ENCODE data around the gene ITPKC.

Gene ITPKC

DNA sequence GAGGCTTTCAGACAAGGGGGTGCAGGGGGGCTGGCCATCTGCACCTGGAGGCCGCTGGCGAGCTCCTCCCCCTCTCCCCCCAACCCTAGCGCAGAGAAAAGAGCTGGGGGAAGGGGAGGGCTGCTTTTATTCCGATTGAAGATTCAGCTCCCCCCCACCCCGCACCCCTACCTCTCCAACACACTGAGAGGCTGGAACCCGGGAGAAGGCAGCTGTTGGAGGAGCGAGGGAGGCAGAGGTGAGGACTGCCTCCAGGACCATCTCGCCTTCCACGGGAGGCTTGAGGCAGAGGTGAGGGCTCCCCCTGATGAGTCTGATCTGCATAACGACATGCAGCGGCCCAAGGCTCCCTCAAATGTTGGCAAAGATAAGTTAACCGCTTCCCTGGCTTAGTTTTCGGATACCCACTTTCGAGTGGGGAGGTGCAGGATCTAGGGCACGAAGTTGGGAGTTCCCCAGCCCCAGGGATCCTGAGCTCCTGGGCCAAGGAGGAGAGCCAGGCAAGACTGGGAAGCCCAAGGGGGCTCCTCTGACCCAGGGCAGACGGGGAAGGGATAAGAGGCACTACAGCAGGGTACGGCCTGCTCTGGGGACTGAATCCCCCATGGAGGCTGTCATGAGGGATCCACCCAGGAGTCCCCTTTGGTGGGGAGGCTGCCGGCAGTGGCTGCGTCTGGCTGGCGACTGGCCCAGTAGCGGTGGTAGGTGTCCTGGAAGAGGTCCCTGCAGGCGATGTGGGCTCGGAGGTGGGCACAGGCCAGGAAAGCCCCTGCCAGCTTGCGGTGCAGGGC lies 25.3 kb upstream of the ITPKC start:
- Histone ChIP-seq H3K36me3 (ENCODE audit: control insufficient read depth, insufficient read depth, low read length) (peaks cover 14% of the 10 kb centered on the region), H3K9ac (ENCODE audit: low read depth, low read length) (peak overlapping the region; percentile 79), H3K27me3 (ENCODE audit: control insufficient read depth, insufficient read depth, low read length) (no peaks in the 10 kb centered on the region), H3K9me3 (ENCODE audit: control insufficient read depth, insufficient read depth, low read length) (no peaks in the 10 kb centered on the region), H3K4me3 (ENCODE audit: low read depth, low read length) (peak overlapping the region; percentile 64), H3K4me1 (ENCODE audit: control insufficient read depth, insufficient read depth, low read length) (peaks cover 7% of the 10 kb centered on the region)

DNA sequence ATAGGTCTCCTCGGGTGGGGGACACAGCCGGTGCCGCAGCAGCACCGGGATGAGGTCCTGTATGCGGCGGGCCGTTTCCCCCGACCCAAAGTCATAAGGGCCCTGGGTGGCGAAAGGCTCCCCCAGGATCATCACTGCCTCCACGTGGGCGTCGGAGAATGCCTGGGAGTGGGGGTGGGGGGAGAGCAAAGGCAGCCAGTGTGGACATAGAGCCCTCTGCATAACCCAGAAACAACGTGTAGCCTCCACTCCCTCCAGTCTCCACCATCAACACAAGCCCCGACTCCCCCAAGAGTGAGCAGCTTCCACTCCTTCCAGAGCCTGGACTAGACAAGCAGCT lies 24.7 kb upstream of the ITPKC start:
- Histone ChIP-seq H3K36me3 (ENCODE audit: control insufficient read depth, insufficient read depth, low read length) (peaks cover 14% of the 10 kb centered on the region), H3K4me3 (ENCODE audit: low read depth, low read length) (no peak overlapping the region), H3K9ac (ENCODE audit: low read depth, low read length) (peak overlapping the region; percentile 24)

GRCh38 chr19:40693150-40693788 lies 23.6 kb upstream of the ITPKC start:
- no peak overlapping the region for H3K9ac ChIP-seq (ENCODE audit: low read depth, low read length)
- H3K36me3 ChIP-seq (ENCODE audit: control insufficient read depth, insufficient read depth, low read length) = peaks cover 14% of the 10 kb centered on the region
- H3K4me1 ChIP-seq (ENCODE audit: control insufficient read depth, insufficient read depth, low read length) = peaks cover 7% of the 10 kb centered on the region
- H3K27me3 ChIP-seq (ENCODE audit: control insufficient read depth, insufficient read depth, low read length) = no peaks in the 10 kb centered on the region
- H3K4me3 ChIP-seq (ENCODE audit: low read depth, low read length) = no peak overlapping the region
- no peaks in the 10 kb centered on the region for H3K9me3 ChIP-seq (ENCODE audit: control insufficient read depth, insufficient read depth, low read length)

More for the DNA sequence above, 24.7 kb upstream of the ITPKC start:
- Histone ChIP-seq H3K4me1 (ENCODE audit: control insufficient read depth, insufficient read depth, low read length) (peaks cover 7% of the 10 kb centered on the region), H3K9me3 (ENCODE audit: control insufficient read depth, insufficient read depth, low read length) (no peaks in the 10 kb centered on the region), H3K27me3 (ENCODE audit: control insufficient read depth, insufficient read depth, low read length) (no peaks in the 10 kb centered on the region)

DNA sequence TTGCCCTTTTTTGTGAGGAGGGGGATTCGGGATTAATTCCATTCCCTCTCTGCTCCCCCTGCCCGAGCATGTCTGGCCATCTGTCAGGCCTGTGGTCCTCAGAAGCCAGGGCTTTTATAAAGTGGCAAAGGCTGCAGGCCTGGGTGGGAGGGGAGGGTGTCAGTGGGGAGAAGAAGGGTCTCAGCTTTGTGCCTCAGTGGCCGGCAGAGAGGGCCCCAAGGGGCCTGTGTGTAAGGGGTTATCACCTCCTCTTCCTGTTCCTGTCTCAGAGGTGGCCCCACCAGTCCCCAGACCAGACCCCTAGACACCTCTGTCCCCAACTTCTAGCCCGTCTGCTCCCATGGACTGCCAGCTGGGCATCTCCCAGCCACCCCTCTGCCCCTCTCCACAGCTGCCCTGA lies 23.0 kb upstream of the ITPKC start:
- H3K9ac ChIP-seq (ENCODE audit: low read depth, low read length) = no peak overlapping the region
- H3K4me1 ChIP-seq (ENCODE audit: control insufficient read depth, insufficient read depth, low read length) = peaks cover 7% of the 10 kb centered on the region
- no peaks in the 10 kb centered on the region for H3K27me3 ChIP-seq (ENCODE audit: control insufficient read depth, insufficient read depth, low read length)
- H3K4me3 ChIP-seq (ENCODE audit: low read depth, low read length) = no peak overlapping the region
- no peaks in the 10 kb centered on the region for H3K9me3 ChIP-seq (ENCODE audit: control insufficient read depth, insufficient read depth, low read length)
- H3K36me3 ChIP-seq (ENCODE audit: control insufficient read depth, insufficient read depth, low read length) = peaks cover 14% of the 10 kb centered on the region

DNA sequence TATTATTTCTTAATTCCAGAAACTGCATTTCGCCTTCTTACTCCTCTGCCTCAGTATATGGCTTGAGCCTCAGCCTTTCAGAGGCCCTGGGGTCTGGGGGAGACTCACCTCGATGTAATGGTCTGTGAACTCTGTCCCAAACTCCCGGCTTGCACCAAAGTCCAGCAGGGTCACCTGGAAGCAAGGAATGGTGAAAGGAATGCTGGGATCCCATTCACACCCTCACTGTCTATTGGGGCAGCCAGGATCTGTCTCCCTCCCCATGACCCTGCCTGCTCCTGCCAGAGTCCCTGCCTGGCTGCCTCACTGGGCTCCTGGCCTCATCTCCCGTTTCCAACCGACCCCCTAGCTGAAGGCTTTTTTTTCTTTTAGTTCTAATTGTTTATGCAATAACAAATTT lies 21.0 kb upstream of the ITPKC start:
- no peak overlapping the region for H3K4me3 ChIP-seq (ENCODE audit: low read depth, low read length)
- H3K9me3 ChIP-seq (ENCODE audit: control insufficient read depth, insufficient read depth, low read length) = no peaks in the 10 kb centered on the region
- no peaks in the 10 kb centered on the region for H3K27me3 ChIP-seq (ENCODE audit: control insufficient read depth, insufficient read depth, low read length)
- no peak overlapping the region for H3K9ac ChIP-seq (ENCODE audit: low read depth, low read length)
- H3K4me1 ChIP-seq (ENCODE audit: control insufficient read depth, insufficient read depth, low read length) = peaks cover 4% of the 10 kb centered on the region
- peaks cover 20% of the 10 kb centered on the region for H3K36me3 ChIP-seq (ENCODE audit: control insufficient read depth, insufficient read depth, low read length)

GRCh38 chr19:40697007-40697406 lies 19.9 kb upstream of the ITPKC start:
- Histone ChIP-seq H3K9ac (ENCODE audit: low read depth, low read length) (no peak overlapping the region), H3K9me3 (ENCODE audit: control insufficient read depth, insufficient read depth, low read length) (no peaks in the 10 kb centered on the region), H3K27me3 (ENCODE audit: control insufficient read depth, insufficient read depth, low read length) (no peaks in the 10 kb centered on the region), H3K4me1 (ENCODE audit: control insufficient read depth, insufficient read depth, low read length) (no peaks in the 10 kb centered on the region), H3K36me3 (ENCODE audit: control insufficient read depth, insufficient read depth, low read length) (peaks cover 28% of the 10 kb centered on the region), H3K4me3 (ENCODE audit: low read depth, low read length) (no peak overlapping the region)

DNA sequence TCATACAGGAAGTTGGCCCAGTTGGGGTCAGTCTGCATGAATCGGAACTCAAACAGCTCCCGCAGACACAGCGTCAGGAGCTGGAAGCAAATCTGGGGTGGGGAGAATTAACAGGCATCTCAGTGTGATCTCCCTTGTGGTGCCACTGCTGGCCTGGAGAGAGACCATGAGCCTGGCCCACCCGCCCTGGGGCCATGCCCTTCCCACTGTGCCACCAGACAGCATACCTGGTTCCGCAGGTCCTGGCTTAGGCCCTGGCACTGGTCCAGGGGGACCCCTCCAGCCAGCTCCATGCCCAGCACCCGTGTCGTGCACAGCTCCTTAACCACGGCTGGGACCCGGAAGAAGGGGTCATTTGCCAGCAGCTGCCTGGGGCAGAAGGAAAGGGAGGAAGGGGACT lies 16.8 kb upstream of the ITPKC start:
- Histone ChIP-seq H3K27me3 (ENCODE audit: control insufficient read depth, insufficient read depth, low read length) (no peaks in the 10 kb centered on the region), H3K9me3 (ENCODE audit: control insufficient read depth, insufficient read depth, low read length) (no peaks in the 10 kb centered on the region), H3K36me3 (ENCODE audit: control insufficient read depth, insufficient read depth, low read length) (peaks cover 22% of the 10 kb centered on the region), H3K4me1 (ENCODE audit: control insufficient read depth, insufficient read depth, low read length) (peaks cover 3% of the 10 kb centered on the region), H3K4me3 (ENCODE audit: low read depth, low read length) (no peak overlapping the region), H3K9ac (ENCODE audit: low read depth, low read length) (no peak overlapping the region)

- H3K9ac ChIP-seq (ENCODE audit: low read depth, low read length) = no peak overlapping the region
- no peaks in the 10 kb centered on the region for H3K27me3 ChIP-seq (ENCODE audit: control insufficient read depth, insufficient read depth, low read length)
- H3K9me3 ChIP-seq (ENCODE audit: control insufficient read depth, insufficient read depth, low read length) = no peaks in the 10 kb centered on the region
- H3K4me3 ChIP-seq (ENCODE audit: low read depth, low read length) = no peak overlapping the region
- peaks cover 32% of the 10 kb centered on the region for H3K36me3 ChIP-seq (ENCODE audit: control insufficient read depth, insufficient read depth, low read length)
- peaks cover 3% of the 10 kb centered on the region for H3K4me1 ChIP-seq (ENCODE audit: control insufficient read depth, insufficient read depth, low read length)
Observed at GRCh38 chr19:40701758-40702157, 15.2 kb upstream of the ITPKC start.

- H3K4me1 ChIP-seq (ENCODE audit: control insufficient read depth, insufficient read depth, low read length) = peaks cover 3% of the 10 kb centered on the region
- no peaks in the 10 kb centered on the region for H3K9me3 ChIP-seq (ENCODE audit: control insufficient read depth, insufficient read depth, low read length)
- H3K9ac ChIP-seq (ENCODE audit: low read depth, low read length) = peak overlapping the region; percentile 65
- H3K36me3 ChIP-seq (ENCODE audit: control insufficient read depth, insufficient read depth, low read length) = peaks cover 32% of the 10 kb centered on the region
- H3K4me3 ChIP-seq (ENCODE audit: low read depth, low read length) = no peak overlapping the region
- H3K27me3 ChIP-seq (ENCODE audit: control insufficient read depth, insufficient read depth, low read length) = no peaks in the 10 kb centered on the region
Observed at GRCh38 chr19:40702337-40703012, 14.4 kb upstream of the ITPKC start.

DNA sequence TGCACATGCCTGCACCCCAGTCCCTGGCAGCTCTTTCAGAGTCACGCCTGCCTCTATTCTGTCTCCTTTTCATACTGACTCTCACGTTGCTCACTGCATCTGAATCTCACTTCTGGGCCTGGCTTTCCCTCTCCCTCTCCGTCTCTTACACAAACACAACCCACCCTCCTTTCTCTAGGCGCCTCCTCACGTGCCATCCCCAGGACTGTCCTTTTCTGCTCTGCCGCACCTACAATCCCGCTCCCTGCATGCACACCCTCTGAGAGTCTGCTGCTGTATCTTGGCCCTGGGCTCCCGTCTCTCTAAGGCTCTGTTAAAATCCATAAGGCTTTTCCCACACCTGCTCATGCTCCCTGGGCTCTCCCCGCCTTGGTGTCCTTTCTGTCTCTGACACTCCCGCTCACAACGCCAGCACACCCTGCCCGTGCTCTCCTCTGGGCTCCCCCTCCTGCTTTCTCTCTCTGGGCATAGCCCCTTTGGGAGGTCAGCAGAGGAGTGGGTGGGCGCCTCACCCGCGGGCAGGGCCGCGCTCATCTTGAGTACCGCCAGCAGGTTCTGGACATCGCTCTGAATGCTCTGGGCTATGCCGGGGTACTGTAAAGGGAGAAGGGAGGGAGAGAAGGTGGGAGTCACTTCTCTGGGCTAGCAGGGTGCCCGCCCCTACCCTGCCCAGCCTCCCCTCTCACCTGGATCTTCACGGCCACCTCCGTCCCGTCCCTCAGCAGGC lies 13.7 kb upstream of the ITPKC start:
- peak overlapping the region; percentile 65 for H3K9ac ChIP-seq (ENCODE audit: low read depth, low read length)
- H3K27me3 ChIP-seq (ENCODE audit: control insufficient read depth, insufficient read depth, low read length) = no peaks in the 10 kb centered on the region
- H3K9me3 ChIP-seq (ENCODE audit: control insufficient read depth, insufficient read depth, low read length) = no peaks in the 10 kb centered on the region
- peaks cover 32% of the 10 kb centered on the region for H3K36me3 ChIP-seq (ENCODE audit: control insufficient read depth, insufficient read depth, low read length)
- H3K4me3 ChIP-seq (ENCODE audit: low read depth, low read length) = no peak overlapping the region
- H3K4me1 ChIP-seq (ENCODE audit: control insufficient read depth, insufficient read depth, low read length) = peaks cover 3% of the 10 kb centered on the region

- Histone ChIP-seq H3K9ac (ENCODE audit: low read depth, low read length) (no peak overlapping the region), H3K36me3 (ENCODE audit: control insufficient read depth, insufficient read depth, low read length) (peaks cover 32% of the 10 kb centered on the region), H3K9me3 (ENCODE audit: control insufficient read depth, insufficient read depth, low read length) (no peaks in the 10 kb centered on the region), H3K27me3 (ENCODE audit: control insufficient read depth, insufficient read depth, low read length) (no peaks in the 10 kb centered on the region), H3K4me3 (ENCODE audit: low read depth, low read length) (no peak overlapping the region), H3K4me1 (ENCODE audit: control insufficient read depth, insufficient read depth, low read length) (peaks cover 3% of the 10 kb centered on the region)
Observed at GRCh38 chr19:40704491-40705361, 12.2 kb upstream of the ITPKC start.
